Uterus (tissue), 4 donors: Measurements from ENCODE around the gene GLB1L2. TPM values are rescaled to one million over a fixed set of nuclear protein-coding genes. Genes with fewer than 3 reads are reported as not detected.

Source experiments
- DNase-seq, 2 donors: peaks; one replicate each; pipeline ENCODE4 v3.0.0-alpha.2; 2019 to 2020
- H3K27ac ChIP-seq, 2 donors: fragments of 200-600 bp; sonication (generic); 1 replicate in 1 of 2; 2 replicates in 1 of 2; pipeline ENCODE4 v1.5.1; 2016 to 2018
- H3K27me3 ChIP-seq, 2 donors: fragments of 200-600 bp; sonication (generic); one replicate each; pipeline ENCODE4 v1.5.1; 2018 to 2019; ENCODE audit warnings: control low read depth in 1 of 2
- H3K36me3 ChIP-seq, 2 donors: fragments of 200-600 bp; sonication (generic); one replicate each; pipeline ENCODE4 v1.5.1; 2019; ENCODE audit warnings: control low read depth in 1 of 2
- H3K4me1 ChIP-seq, 2 donors: fragments of 200-600 bp; sonication (generic); one replicate each; pipeline ENCODE4 v1.5.1; 2018 to 2019; ENCODE audit warnings: control low read depth in 1 of 2
- H3K4me3 ChIP-seq, 2 donors: fragments of 200-600 bp; sonication (generic); 1 replicate in 1 of 2; 2 replicates in 1 of 2; pipeline ENCODE4 v1.5.1; 2018 to 2019; ENCODE audit warnings: mild to moderate bottlenecking in 1 of 2
- H3K9me3 ChIP-seq, 2 donors: fragments of 200-600 bp; sonication (generic); one replicate each; pipeline ENCODE4 v1.5.1; 2019; ENCODE audit warnings: control low read depth in 1 of 2
- CTCF ChIP-seq, 4 experiments: fragments of 200-600 bp in 2 of 4; fragments of 450-650 bp in 2 of 4; sonication (generic) in 2 of 4; IDR thresholded peaks; one replicate each; pipeline ENCODE4 v1.5.1; 2016 to 2019; ENCODE audit warnings: antibody characterized with exemption in 4 of 4, mild to moderate bottlenecking in 2 of 4, moderate library complexity in 1 of 4
- POLR2A ChIP-seq, 2 donors: fragments of 450-650 bp; IDR thresholded peaks; one replicate each; pipeline ENCODE4 v1.6.1; 2016; ENCODE audit warnings: antibody characterized with exemption in 2 of 2, mild to moderate bottlenecking in 1 of 2, moderate library complexity in 1 of 2
- intact Hi-C: fragments of 100-400 bp; cut with DNase I; formaldehyde crosslinking; loops from one replicate; pipeline ENCODE4 v1.15.1; 2023; ENCODE audit warnings: low total_unique reads
- total RNA-seq, 4 donors: library from RNA; depleted of rRNA in 3 of 4; stranded (reverse); fragments of >200 nt in 3 of 4; gene quantifications; one replicate each; pipeline versions ENCODE4 v1.1.0 to v1.2.4, GENCODE V29; 2014 to 2023
- donor health status: DM: yes; HTN: yes; CAD: no.

Gene GLB1L2
- total RNA-seq, 4 donors from 2014 or later = 5.0 to 28.2 (median 16.7) TPM

DNA sequence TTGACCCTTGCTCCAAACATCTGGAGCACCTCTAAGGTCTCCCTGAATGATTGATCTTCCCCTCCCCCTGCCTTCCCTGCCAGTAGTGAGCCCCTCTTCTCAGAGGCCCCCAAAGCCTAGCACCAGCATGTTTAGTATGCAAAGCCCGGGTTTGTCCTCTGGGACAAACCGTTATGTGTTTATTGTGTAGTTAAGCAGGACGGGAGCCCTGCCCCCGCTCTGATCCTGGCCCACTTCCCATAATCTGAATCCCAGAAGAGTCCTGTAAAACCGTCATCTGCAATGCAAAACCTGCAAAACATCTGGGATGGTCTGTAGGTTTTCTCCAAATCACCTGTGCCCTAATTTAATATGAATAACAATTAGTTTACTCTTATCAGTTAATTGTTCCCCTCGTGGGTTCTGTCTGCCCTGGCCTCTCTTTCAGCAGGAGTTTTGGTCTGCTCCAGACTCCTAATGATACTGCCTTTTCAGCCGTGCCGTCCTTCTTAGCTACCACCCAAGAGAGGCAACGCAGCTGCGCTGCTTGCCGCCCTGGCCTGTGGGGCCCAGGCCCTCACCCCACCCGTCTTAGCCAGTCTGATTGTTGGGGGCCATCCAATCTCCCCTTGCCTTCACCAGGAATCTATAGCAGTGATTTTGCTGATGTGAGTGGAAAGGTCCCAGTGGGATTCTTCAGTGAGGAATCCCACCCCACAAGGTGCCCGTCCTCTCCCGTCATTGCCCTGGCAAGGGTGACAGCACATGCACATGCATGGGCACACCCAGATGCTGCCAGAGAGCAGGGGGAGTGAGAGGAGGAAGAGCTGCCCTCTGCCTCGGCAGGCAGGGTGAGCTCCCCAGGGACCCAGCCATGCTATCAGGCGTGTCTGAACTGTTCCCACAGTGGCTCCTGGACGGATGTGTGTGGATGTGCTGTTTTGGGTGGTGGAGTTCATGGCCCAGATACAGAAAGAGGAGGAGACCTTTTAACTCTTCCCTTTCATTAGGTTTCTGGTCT, 83.3 kb downstream of the GLB1L2 start:
- no peak for DNase-seq
- Histone ChIP-seq H3K27ac (no peak overlapping the region), H3K4me1 (peaks cover 0 to 14% of the 10 kb centered on the region in 2 donors), H3K27me3 (peaks cover 0 to 21% of the 10 kb centered on the region in 2 donors), H3K4me3 (no peak overlapping the region), H3K36me3 (no peaks in the 10 kb centered on the region), H3K9me3 (no peaks in the 10 kb centered on the region)
- TF ChIP-seq CTCF (IDR thresholded peaks at IDR 0.05) = no peak
- no peak for TF ChIP-seq POLR2A (IDR thresholded peaks at IDR 0.05)
- intact Hi-C loops = no loop called here

- peaks cover 0 to 7% of the 10 kb centered on the region in 2 donors for H3K4me1 ChIP-seq
- H3K27ac ChIP-seq = no peak overlapping the region
- TF ChIP-seq CTCF (IDR thresholded peaks at IDR 0.05) = no peak
- TF ChIP-seq POLR2A (IDR thresholded peaks at IDR 0.05) = no peak
- no peak overlapping the region for H3K4me3 ChIP-seq
- no peaks in the 10 kb centered on the region for H3K9me3 ChIP-seq
- DNase-seq = no peak
- intact Hi-C loops = no loop called here
- no peaks in the 10 kb centered on the region for H3K36me3 ChIP-seq
- peaks cover 0 to 7% of the 10 kb centered on the region in 2 donors for H3K27me3 ChIP-seq
Observed at GRCh38 chr11:134416726-134417125, 84.9 kb downstream of the GLB1L2 start.

GRCh38 chr11:134417871-134418840, 86.4 kb downstream of the GLB1L2 start:
- Histone ChIP-seq H3K9me3 (no peaks in the 10 kb centered on the region), H3K4me1 (no peaks in the 10 kb centered on the region), H3K27ac (no peak overlapping the region), H3K4me3 (no peak overlapping the region), H3K36me3 (no peaks in the 10 kb centered on the region), H3K27me3 (peaks cover 0 to 7% of the 10 kb centered on the region in 2 donors)
- TF ChIP-seq POLR2A (IDR thresholded peaks at IDR 0.05) (no peak), CTCF (IDR thresholded peaks at IDR 0.05) (no peak)
- no peak for DNase-seq
- intact Hi-C loops = no loop called here

- Histone ChIP-seq H3K4me1 (no peaks in the 10 kb centered on the region), H3K27ac (no peak overlapping the region), H3K36me3 (no peaks in the 10 kb centered on the region), H3K27me3 (no peaks in the 10 kb centered on the region), H3K9me3 (no peaks in the 10 kb centered on the region), H3K4me3 (no peak overlapping the region)
- TF ChIP-seq CTCF (IDR thresholded peaks at IDR 0.05) (no peak), POLR2A (IDR thresholded peaks at IDR 0.05) (no peak)
- intact Hi-C loops = no loop called here
- no peak for DNase-seq
Observed at GRCh38 chr11:134423106-134423505, 91.3 kb downstream of the GLB1L2 start.
